HG02885 (cell line): ENCODE data around the gene CDK19.
"Not testable (repeated sequence)": the region's sequence is repeated elsewhere in the genome, so short reads cannot be mapped to it uniquely, and the experiment has no call there.

Experiments used
- ATAC-seq: cut with Tn5 transposase; IDR thresholded peaks from one replicate; pipeline ENCODE4 v1.9.1; 2021; ENCODE audit warnings: mild to moderate bottlenecking; ENCODE audit not compliant: unreplicated experiment, poor library complexity

The CDK19 gene

GRCh38 chr6:110815411-110816409 lies at the start of gene CDK19:
CDK19 (minus strand) TSS chr6:110815469; CDS start chr6:110815136, 333 bp downstream.
- peak; percentile 76 for ATAC-seq

DNA sequence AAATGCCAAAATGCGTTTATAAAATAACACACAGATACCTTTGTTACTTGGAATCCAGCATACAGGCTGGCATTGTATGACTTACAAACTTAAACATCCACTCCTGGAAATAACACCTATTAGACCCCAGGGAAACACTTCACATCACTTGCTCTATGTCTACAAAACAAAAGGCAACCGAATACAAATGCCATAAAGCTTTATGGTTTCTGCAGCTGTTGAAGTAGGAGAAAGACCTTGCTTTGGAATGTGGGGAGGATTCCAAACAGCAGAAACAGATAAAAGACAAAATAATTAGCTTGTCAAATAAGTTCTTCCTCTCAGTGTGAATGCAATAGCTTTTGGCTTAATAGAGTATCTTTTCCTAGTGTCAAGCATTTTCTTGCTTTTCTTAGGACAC lies 49.6 kb upstream of the CDK19 start:
- ATAC-seq, result no peak

DNA sequence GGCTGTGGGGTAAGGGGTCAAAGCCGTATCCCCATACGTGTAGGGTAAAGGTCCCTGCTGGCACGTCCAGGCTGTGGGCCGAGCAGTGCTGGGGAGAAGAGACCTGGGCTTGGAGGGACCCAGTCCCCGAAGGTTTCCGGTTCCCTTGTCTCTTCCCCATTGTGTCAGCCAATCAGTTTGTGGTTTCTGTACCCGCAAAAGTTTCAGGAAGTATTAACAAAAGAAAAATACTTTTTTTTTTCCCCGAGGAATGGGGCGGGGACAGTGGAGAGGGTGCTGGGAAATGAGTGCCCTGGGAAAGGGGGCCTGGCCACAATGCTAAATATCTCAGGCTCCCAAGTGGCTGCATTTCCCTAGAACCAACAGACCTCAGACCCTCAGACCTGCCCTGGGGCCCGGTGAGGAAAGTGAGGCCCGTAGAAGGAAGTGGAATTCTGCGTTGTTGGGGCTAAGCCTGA lies 44.1 kb upstream of the CDK19 start:
- ATAC-seq, result no peak

GRCh38 chr6:110858562-110859214 lies 43.4 kb upstream of the CDK19 start:
- ATAC-seq, result no peak

- no peak for ATAC-seq
Measured at GRCh38 chr6:110858016-110858415, 42.7 kb upstream of the CDK19 start.

GRCh38 chr6:110856296-110856695 lies 41.0 kb upstream of the CDK19 start:
- no peak for ATAC-seq

DNA sequence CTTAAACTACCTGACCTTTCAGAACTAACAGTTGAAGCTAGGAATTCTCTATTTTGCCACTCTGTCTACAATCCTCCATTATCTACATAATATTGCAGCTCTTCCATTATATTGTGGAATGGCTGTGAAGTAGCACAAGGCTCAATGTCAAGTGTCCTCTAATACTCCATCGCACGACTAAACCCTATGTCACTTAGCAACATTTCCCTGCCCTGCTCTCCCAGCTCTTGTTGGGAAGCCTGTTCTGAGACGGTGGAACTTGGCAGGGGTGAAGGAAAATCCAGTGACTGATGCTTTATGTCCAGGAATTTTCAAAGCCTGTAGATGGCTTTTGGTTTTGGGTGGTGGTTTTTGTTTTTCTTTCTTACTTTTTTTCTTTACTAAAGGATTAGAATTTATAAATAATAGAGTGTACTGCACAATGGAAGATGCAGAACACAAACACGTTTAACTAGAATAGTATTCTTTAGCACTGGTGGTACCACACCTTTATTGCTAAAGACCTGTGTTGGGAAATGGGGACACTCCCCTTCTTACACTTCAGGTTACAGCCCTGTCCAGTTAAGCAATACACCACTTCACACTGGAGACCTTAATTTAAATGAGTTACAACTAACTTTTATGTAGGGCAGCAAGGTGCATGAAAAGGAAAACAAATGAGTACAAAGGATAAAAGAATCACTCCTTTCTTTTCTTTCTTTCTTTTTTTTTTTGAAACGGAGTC lies 38.6 kb upstream of the CDK19 start:
- no peak for ATAC-seq

GRCh38 chr6:110852773-110853172 lies 37.5 kb upstream of the CDK19 start:
- no peak for ATAC-seq

DNA sequence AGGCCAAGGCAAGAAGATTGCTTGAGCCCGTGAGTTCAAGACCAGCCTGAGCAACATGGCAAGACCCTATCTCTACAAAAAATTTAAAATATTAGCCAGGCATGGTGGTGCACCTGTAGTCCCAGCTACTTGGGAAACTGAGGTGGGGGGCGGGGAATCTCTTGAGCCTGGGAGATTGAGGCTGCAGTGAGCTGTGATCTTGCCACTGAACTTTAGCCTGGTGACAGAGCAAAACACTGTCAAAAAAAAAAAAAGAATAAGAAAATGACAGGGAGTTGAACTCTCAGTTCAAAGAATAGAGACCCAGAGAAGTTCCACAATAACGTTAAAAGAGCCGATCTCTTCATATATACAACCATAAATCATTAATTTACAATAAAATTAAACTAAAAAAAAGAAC lies 34.5 kb upstream of the CDK19 start:
- no peak for ATAC-seq

- ATAC-seq, result no peak
Measured at GRCh38 chr6:110841266-110841665, 26.0 kb upstream of the CDK19 start.

GRCh38 chr6:110835751-110836150 lies 20.5 kb upstream of the CDK19 start:
- ATAC-seq, result not testable (repeated sequence)

- no peak for ATAC-seq
Measured at GRCh38 chr6:110833831-110834230, 18.6 kb upstream of the CDK19 start.

- no peak for ATAC-seq
Measured at GRCh38 chr6:110831405-110831804, 16.1 kb upstream of the CDK19 start.

DNA sequence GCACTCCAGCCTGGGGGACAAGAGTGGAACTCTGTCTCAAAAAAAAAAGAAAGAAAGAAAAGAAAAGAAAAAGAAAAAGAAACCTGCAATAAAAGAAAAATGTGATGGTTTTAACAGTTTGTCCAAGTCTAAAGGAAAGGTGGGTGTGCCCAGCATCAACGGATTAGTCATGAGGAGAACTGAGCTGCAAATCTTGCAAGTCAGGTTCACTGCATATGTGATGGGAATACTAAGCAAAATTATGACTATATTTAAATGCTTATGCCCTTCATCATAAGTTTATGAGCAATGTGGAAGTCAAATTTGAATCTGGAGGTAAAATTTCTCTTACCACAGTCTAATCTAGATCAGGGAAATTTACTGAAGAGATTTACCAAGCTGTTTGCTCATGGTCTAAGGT lies 13.1 kb upstream of the CDK19 start:
- ATAC-seq, result no peak

DNA sequence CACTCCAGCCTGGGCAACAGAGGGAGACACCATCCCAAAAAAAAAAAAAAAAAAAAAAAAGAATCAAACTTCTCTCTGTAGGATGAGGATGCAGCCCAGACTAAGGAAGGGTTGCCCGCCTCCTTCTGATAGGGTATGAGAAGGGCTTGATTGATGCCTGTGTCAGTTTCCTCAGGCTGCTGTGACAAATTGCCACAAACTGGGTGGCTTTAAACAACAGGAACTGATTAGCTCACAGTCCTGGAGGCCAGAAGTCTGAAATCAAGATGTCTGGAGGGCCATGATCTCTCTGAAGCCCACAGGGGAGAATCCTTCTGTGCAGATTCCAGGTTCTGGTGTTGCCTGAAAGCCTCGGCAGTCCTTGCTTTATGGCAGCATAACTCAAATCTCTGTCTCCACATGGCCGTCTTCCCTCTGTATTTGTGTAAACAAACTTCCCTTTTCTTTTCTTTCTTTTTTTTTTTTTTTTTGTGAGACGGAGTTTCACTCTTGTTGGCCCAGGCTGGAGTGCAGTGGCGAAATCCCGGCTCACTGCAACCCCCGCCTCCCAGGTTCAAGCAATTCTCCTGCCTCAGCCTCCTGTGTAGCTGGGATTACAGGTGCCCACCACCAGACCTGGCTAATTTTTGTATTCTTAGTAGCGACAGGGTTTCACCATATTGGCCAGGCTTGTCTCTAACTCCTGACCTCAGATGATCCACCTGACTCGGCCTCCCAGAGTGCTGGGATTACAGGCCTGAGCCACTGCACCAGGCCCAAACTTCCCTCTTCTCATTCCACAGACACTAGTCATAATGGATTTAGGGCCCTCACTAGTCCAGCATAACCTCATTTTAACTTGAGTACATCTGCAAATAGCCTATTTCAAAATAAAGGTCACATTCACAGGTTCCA lies 11.2 kb upstream of the CDK19 start:
- no peak for ATAC-seq

DNA sequence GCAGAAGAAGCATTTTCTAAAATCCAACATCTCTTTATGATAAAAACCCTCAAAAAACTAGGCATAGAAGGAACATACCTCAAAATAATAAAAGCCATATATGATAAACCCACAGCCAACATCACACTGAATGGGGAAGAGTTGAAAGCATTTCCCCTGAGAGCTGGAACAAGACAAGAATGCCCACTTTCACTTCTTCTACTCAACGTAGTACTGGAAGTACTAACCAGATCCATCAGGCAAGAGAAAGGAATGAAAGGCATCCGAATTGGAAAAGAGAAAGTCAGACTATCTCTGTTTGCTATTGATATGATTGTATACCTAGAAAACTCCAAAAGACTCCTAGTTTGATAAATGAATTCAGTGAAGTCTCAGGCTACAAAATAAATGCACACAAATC lies 7.9 kb upstream of the CDK19 start:
- no peak for ATAC-seq

- ATAC-seq, result no peak
Measured at GRCh38 chr6:110822249-110822648, 7.0 kb upstream of the CDK19 start.

DNA sequence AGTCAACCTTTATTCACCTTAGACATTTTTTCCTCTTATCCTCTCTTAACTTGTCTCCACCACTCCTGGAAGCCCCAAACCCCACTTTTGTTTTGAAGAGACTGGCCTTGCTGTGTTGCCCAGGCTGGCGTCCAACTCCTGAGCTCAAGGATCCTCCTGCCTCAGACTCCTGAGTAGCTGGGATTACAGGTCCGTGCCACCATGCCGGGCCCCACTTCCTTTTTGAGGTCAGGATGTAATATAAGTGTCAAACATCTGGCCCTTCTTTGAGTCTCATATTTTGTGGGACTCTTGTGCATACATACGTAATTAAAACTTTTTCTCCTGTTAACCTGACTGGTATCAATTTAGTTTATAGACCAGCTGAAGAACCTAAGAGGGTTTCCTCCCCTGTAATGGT lies 1.4 kb upstream of the CDK19 start:
- no peak for ATAC-seq

- ATAC-seq, result no peak
Measured at GRCh38 chr6:110815015-110815410, 256 bp downstream of the CDK19 start.
